MCF 10A (cell line): Measurements from ENCODE around the gene RNASEH2B. TPM values are rescaled to one million over a fixed set of nuclear protein-coding genes. Genes with fewer than 3 reads are reported as not detected.

Experiments
- BruUV-seq: library from RNA; stranded (reverse); fragments of 400-500 nt; replicated peaks from 2 replicates; lab custom pipeline; 2021; lab: Mats Ljungman, UMichigan
- CTCF ChIA-PET: fragments of 300-600 bp; sonication (Branson Sonifier 250); formaldehyde crosslinking; extraction: SDS; loops from one replicate; lab custom pipeline; 2021; ENCODE audit warnings: antibody characterized with exemption, inconsistent platforms; lab: Yijun Ruan, JAX
- POLR2A ChIA-PET: fragments of 300-600, 350-650 bp; sonication (Branson Sonifier 250); formaldehyde crosslinking; extraction: SDS; loops from one replicate; lab custom pipeline; 2020; ENCODE audit warnings: antibody characterized with exemption, inconsistent platforms; lab: Yijun Ruan, JAX
- DNase-seq: peaks from one replicate; pipeline ENCODE4 v3.0.0-alpha.2; 2018; ENCODE audit not compliant: unreplicated experiment
- H3K27ac Mint-ChIP-seq: one replicate; pipeline ENCODE4 v1.8.0; 2022; ENCODE audit warnings: mild to moderate bottlenecking, low read depth, mixed read lengths; ENCODE audit not compliant: unreplicated experiment
- H3K27me3 Mint-ChIP-seq: one replicate; pipeline ENCODE4 v1.8.0; 2022; ENCODE audit warnings: mixed read lengths; ENCODE audit not compliant: insufficient read depth, unreplicated experiment
- H3K36me3 Mint-ChIP-seq: one replicate; pipeline ENCODE4 v1.8.0; 2022; ENCODE audit warnings: mild to moderate bottlenecking, moderate library complexity, mixed read lengths; ENCODE audit not compliant: insufficient read depth, unreplicated experiment
- H3K4me1 Mint-ChIP-seq: one replicate; pipeline ENCODE4 v1.8.0; 2022; ENCODE audit warnings: mixed read lengths; ENCODE audit not compliant: insufficient read depth, unreplicated experiment
- H3K4me3 Mint-ChIP-seq: one replicate; pipeline ENCODE4 v1.8.0; 2022; ENCODE audit warnings: mild to moderate bottlenecking, moderate library complexity, mixed read lengths; ENCODE audit not compliant: unreplicated experiment
- H3K9me3 Mint-ChIP-seq: one replicate; pipeline ENCODE4 v1.8.0; 2022; ENCODE audit warnings: mixed read lengths; ENCODE audit not compliant: unreplicated experiment
- intact Hi-C: fragments of 100-400 bp; cut with micrococcal nuclease; formaldehyde crosslinking; loops from 2 replicates; pipeline ENCODE4 v1.14.1; 2022
- total RNA-seq: library from RNA; stranded (reverse); gene quantifications from 2 replicates; pipeline ENCODE4 v1.2.3, GENCODE V29; 2022
- TF ChIP-seq, protein P1 (sequence below): fragments of 200-600 bp; IDR thresholded peaks from one replicate; pipeline ENCODE4 v1.8.0; 2022; ENCODE audit warnings: antibody characterized with exemption, mild to moderate bottlenecking; ENCODE audit not compliant: unreplicated experiment

The RNASEH2B gene
- total RNA-seq, 1 experiment from 2014 or later = 53.3 TPM

GRCh38 chr13:50916701-50917184, 7.2 kb downstream of the RNASEH2B start:
- no peak for DNase-seq
- no peaks in the 10 kb centered on the region for H3K36me3 Mint-ChIP-seq
- intact Hi-C loops = no loop called here
- H3K27me3 Mint-ChIP-seq = no peaks in the 10 kb centered on the region
- H3K4me1 Mint-ChIP-seq = peaks cover 14% of the 10 kb centered on the region
- peaks cover under 1% of the 10 kb centered on the region for H3K9me3 Mint-ChIP-seq
- no peak overlapping the region for H3K27ac Mint-ChIP-seq
- CTCF ChIA-PET = interaction anchor here (0.6 to 0.9 kb wide), 3 partner anchors 24 to 1265 kb away, joined by 3 to 4 read pairs (median 3); no protein-coding TSS in a partner anchor
- POLR2A ChIA-PET = interaction anchor here (1.0 kb wide), 1 partner anchor 52 kb away, joined by 3 read pairs; no protein-coding TSS in a partner anchor
- TF ChIP-seq, protein P1, sequence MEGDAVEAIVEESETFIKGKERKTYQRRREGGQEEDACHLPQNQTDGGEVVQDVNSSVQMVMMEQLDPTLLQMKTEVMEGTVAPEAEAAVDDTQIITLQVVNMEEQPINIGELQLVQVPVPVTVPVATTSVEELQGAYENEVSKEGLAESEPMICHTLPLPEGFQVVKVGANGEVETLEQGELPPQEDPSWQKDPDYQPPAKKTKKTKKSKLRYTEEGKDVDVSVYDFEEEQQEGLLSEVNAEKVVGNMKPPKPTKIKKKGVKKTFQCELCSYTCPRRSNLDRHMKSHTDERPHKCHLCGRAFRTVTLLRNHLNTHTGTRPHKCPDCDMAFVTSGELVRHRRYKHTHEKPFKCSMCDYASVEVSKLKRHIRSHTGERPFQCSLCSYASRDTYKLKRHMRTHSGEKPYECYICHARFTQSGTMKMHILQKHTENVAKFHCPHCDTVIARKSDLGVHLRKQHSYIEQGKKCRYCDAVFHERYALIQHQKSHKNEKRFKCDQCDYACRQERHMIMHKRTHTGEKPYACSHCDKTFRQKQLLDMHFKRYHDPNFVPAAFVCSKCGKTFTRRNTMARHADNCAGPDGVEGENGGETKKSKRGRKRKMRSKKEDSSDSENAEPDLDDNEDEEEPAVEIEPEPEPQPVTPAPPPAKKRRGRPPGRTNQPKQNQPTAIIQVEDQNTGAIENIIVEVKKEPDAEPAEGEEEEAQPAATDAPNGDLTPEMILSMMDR = no peak
- H3K4me3 Mint-ChIP-seq = no peak overlapping the region
- no TSS peak for BruUV-seq

DNA sequence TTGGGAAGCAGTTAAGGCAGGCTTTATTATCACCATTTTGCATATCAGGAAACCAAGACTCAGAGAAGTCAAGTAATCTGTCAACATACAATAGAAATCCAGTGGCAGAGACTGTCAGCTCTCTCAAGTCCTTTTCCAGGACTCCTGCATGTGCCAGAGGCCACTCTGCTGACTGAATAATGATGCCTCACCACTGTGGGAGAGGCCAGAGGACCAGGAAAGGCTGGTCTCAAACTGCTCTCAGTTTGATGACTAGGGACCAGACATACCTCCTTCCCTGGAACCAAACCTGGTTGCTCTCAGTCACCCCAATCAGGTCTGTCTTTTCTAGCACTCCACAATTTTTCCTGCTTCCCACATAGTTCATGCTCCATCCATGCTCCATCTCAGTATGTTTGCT, 8.0 kb downstream of the RNASEH2B start:
- BruUV-seq = no TSS peak
- H3K36me3 Mint-ChIP-seq = no peaks in the 10 kb centered on the region
- CTCF ChIA-PET = interaction anchor here (0.6 to 1.1 kb wide), 3 partner anchors 10 to 152 kb away, joined by 3 to 4 read pairs (median 3); no protein-coding TSS in a partner anchor
- peaks cover 9% of the 10 kb centered on the region for H3K9me3 Mint-ChIP-seq
- H3K27ac Mint-ChIP-seq = no peak overlapping the region
- peaks cover 7% of the 10 kb centered on the region for H3K4me1 Mint-ChIP-seq
- POLR2A ChIA-PET = no interaction called here
- TF ChIP-seq, protein P1 = no peak
- intact Hi-C loops = no loop called here
- no peaks in the 10 kb centered on the region for H3K27me3 Mint-ChIP-seq
- DNase-seq = no peak
- H3K4me3 Mint-ChIP-seq = no peak overlapping the region

DNA sequence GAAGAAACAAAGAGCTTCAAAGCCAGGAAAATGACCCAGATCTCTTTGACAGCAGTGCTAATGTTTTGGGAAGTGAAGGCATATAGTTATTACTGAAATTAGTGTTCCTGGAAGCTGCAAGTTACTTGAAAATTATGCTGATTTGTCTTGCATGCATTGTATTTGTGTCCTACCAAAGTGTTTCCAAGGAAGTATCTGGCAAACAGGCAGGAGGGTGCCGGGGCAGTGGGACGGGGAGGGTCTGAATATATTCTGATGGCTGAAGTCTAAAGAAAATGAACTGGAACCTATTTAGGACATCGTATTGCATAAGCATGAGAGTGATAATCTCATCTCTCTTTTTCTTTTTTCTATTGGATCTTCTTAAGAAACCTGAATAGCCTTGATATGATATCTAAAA, 9.0 kb downstream of the RNASEH2B start:
- CTCF ChIA-PET = no interaction called here

DNA sequence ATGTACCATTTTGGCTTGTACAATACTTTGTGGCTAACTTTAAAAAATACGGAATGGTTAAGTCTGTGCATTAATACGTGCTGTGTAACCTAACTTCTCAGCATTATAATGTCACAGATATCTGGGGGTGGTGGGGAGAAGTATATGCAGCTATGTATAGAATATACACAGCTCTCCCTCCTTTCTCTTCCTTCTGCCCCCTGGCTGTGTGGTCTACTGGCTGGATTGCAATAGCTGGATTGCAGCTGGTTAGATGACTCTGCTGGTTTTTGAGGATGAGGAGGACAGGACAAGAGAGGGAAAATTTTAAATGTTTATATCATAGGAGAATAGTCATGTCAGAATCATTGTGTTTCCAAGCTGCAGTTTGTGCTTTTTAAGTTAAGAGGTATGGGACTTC, 9.7 kb downstream of the RNASEH2B start:
- TF ChIP-seq, protein P1 = no peak
- ChIA-PET POLR2A (interaction anchor here (1.0 to 1.6 kb wide), 2 partner anchors 9 to 17 kb away, joined by 4 to 8 read pairs; no protein-coding TSS in a partner anchor), CTCF (interaction anchor here (0.5 to 0.9 kb wide), 3 partner anchors 150 to 543 kb away, joined by 3 to 5 read pairs (median 4); no protein-coding TSS in a partner anchor)
- Mint-ChIP-seq H3K4me3 (no peak overlapping the region), H3K27ac (no peak overlapping the region), H3K36me3 (no peaks in the 10 kb centered on the region), H3K4me1 (peaks cover 7% of the 10 kb centered on the region), H3K9me3 (peaks cover 25% of the 10 kb centered on the region), H3K27me3 (no peaks in the 10 kb centered on the region)
- DNase-seq = no peak
- intact Hi-C loops = no loop called here
- BruUV-seq = no TSS peak

More for the DNA sequence above, 9.0 kb downstream of the RNASEH2B start:
- no TSS peak for BruUV-seq
- no peak overlapping the region for H3K4me3 Mint-ChIP-seq
- TF ChIP-seq, protein P1 = no peak
- peaks cover 19% of the 10 kb centered on the region for H3K9me3 Mint-ChIP-seq
- H3K4me1 Mint-ChIP-seq = peaks cover 7% of the 10 kb centered on the region
- intact Hi-C loops = no loop called here
- no peak overlapping the region for H3K27ac Mint-ChIP-seq
- DNase-seq = no peak
- no peaks in the 10 kb centered on the region for H3K36me3 Mint-ChIP-seq
- POLR2A ChIA-PET = no interaction called here
- no peaks in the 10 kb centered on the region for H3K27me3 Mint-ChIP-seq
